COR-L47 (cell line): ENCODE results near the gene CST7.

Source experiments
- DNase-seq: peaks from one replicate; lab custom pipeline; 2025; lab: John Stamatoyannopoulos, UW

The CST7 gene

DNA sequence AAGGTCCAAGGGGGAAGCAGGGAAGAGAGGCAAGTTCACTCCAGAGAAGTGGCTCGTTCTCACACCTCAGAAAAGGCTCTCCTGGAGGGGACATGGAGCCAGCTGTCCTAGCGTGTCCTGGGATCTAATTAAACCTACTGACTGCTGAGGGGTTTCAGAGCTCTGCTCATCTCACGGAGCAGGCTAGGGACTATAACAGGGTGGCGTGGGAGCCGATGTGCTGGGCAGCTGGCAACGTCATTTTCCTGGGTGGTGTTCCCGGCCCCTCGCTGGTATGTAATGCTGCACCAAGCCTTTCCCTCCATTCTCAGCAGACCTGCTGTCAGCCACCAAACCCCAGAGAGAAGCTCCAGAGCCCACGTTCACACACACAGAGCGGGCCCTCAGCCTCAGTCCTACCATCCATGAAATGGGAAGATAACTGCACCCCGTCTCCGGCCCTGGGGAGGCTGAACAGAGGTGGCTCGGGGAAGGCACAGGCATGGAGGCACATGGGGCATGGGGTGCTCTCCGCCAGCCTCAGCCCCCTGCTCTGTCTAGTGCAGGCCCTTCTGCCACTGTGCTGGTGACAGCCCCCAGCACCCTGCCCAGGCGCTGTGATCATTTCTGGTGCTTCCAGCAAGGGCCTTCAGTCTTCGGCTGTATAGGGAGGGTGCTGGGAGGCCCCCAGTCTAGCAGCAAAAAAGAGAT is 1.9 kb downstream of the CST7 start:
- no peak for DNase-seq

DNA sequence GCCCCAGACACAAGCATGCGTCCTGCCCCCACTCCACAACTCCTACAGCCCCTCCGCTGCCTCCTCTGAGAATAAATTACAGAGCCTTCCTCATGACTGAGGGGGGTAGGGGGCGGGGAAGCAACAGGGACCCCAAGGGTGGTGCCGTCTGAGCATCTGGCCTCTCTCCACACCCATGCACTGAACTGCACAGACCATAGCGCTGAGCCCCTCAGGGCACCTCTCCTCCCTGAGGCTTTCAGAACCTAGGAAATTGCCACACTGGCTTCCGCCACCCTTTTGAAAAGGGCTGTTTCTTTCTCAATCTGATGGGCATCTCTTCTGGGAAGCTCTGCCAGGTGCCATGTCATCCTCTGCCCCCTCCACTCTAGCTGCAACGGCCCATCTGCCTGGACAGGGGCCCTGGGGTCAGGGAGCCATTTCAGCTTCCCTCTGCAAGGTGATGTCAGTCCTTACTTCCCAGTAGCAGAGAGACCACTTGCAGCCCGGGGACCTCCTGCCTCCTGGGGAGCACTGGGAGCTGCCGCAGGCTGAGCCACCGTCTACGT is 2.5 kb downstream of the CST7 start:
- DNase-seq, result no peak

- DNase-seq, result no peak
These were observed 3.5 kb downstream of the CST7 start for GRCh38 chr20:24952376-24953208.

- DNase-seq, result no peak
These were observed 4.1 kb downstream of the CST7 start for GRCh38 chr20:24953209-24953575.

DNA sequence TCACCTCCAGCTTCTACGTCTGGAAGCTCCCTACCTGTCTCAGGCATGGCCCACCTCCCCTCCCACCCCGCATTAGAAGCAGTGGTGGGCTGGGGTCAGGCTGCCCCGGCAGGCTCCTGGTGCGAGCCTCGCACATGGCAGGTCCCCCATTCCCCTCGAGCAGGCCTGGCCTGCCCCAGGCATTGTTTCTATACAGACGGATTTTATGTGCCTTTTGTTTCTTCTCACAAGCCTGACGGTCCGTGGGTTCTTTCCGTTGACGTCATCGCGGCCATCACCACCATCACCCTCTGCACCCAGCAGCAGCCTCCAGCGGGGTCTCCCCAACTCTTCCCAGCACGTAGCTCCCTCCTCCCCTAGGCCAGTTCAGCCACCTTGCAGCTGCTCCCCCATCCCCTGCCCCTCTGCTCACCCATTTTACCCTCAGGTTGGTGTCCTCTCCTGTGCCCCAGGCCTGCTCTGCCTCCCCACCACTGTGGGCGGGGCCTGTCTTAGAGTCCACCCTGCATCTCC is 4.6 kb downstream of the CST7 start:
- DNase-seq, result no peak

DNA sequence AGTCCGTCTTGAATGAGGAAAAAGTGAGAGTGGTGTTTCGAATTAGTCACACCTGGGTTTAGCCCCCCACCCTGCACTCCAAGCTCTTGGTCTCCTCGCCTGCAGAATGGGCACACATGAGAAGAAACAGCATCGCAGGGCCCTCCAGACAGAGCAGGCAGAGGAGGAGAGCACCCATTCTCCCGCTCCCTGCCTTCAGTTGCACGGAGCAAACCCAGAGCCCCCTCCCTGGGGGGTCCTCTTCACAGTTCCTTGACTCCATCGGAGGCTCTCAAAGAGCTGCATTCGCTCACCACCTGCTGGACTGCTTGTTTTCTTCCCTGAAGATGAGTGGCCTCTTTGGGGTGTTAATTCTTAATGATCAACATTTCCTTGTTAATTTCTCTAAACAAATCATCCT is 5.1 kb downstream of the CST7 start:
- no peak for DNase-seq

DNA sequence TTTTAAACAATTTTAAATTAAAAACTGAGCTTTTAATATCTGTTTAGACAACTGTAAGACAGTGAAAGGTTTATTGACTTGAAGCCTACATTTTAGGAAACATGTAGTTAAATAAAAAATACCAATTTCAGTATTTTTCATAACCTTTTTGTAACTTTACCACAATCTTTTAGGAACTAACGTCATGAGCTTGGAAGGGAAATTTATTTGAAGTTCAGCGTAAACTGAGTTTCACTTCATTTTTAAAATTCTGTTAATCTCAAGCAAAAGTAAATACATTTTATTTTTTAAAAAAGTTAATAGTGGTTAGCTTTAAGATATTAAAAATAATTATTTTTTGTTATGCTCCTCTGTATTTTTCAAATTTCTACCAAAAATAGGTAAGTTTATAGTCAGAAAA is 5.5 kb downstream of the CST7 start:
- DNase-seq, result no peak

DNA sequence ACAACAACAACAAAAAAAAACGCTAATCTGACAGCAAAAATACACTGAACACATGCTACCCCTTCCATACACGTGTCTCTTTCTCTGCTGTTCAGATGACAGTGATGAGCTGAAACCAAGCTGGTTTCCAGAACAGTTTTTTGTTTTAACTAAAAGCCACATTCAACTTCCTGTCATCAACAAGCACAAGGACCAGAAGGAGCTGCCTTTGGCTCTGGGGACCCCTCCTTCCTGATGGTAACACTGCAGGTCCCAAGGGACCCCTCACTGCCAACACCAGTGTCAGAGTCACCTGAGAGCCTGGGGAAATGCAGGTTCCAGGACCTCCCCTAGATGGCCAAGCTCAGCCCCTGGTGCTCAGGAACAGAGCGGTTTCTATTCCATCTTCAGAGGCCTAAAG is 6.0 kb downstream of the CST7 start:
- DNase-seq, result no peak

GRCh38 chr20:24956001-24956841 is 7.2 kb downstream of the CST7 start:
- DNase-seq, result no peak

DNA sequence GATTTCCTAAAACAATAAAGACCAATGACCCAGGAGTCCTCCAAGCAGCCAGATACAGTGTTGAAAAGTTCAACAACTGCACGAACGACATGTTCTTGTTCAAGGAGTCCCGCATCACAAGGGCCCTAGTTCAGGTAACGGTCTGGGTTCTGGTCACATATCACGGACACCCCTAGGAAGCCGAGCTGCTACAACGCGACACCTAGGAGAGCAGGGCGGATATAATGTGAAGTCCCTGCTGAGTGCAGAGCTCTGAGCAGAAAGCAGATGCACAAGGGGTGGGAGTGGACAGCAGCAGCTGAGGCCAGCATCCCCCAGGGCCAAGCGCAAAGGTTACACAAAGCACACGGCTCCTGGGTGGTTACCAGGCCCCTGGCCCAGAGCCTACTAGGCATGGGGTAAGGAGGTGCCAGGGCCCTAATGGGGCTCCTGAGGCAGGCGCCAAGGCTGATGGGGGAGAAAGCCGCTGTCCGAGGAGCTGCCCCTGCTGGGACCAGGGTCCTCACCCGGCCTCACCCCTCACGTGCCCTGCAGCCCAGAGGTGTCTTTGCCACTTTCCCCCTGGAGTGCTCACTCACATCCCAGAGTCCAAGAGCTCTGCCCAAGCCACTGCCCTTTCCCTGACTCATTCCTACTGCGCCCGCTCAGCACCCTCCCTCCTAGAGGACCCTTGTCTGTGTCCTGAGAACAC is 8.4 kb downstream of the CST7 start:
- no peak for DNase-seq

- DNase-seq, result no peak
These were observed 9.7 kb downstream of the CST7 start for GRCh38 chr20:24958506-24959385.

DNA sequence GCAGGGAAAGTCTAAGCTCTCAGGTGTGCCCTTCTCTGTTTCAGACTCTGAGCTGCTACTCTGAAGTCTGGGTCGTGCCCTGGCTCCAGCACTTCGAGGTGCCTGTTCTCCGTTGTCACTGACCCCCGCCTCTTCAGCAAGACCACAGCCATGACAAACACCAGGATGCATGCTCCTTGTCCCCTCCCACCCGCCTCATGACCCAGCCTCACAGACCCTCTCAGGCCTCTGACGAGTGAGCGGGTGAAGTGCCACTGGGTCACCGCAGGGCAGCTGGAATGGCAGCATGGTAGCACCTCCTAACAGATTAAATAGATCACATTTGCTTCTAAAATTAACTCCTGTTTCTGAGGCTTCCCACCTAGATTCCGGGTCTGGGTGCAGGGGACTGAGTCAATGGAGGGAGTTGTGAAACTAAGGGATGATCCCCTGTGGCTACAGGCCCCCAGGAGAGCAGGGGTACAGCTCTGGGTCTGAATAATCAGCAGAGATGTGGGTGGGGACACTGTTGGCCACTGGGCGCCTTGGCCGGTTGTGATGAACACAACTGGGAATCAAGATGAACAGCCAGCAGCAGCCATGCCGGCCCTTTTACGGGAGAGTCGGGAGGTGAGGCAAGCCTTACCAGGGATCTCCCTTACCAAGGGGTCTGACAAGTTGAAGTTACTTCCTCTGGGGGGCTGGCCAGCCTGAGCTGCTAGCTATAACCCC is 10.7 kb downstream of the CST7 start:
- DNase-seq, result no peak

DNA sequence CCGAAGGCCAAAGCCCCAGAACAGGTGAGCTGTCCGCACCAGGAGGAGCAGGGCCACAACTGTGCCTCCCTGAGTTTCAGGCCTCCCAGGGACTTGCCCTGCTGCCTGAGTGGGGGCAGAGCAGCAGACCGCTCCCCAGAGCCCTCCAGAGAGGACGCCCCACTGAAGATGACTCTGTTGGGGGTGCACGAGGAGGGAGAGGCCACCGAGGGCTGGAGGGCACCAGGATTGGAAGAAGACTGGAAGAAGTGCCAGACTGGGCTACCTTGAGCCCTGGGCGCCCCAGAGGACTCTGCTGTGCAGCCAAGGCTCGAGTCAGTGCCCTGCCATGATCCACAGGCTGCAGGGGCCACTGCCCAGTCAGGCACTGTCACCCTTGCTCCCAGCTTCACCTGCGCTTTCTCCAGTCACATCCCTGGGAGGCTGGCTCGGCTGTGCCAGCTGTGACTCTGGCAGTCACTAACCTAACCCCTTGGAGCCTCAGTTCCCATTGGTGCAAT is 11.3 kb downstream of the CST7 start:
- DNase-seq, result no peak

- DNase-seq, result no peak
These were observed 11.8 kb downstream of the CST7 start for GRCh38 chr20:24960861-24961260.

- no peak for DNase-seq
These were observed 12.5 kb downstream of the CST7 start for GRCh38 chr20:24961384-24962181.

GRCh38 chr20:24962182-24962492 is 13.1 kb downstream of the CST7 start:
- no peak for DNase-seq

GRCh38 chr20:24962510-24962909 is 13.4 kb downstream of the CST7 start:
- no peak for DNase-seq

DNA sequence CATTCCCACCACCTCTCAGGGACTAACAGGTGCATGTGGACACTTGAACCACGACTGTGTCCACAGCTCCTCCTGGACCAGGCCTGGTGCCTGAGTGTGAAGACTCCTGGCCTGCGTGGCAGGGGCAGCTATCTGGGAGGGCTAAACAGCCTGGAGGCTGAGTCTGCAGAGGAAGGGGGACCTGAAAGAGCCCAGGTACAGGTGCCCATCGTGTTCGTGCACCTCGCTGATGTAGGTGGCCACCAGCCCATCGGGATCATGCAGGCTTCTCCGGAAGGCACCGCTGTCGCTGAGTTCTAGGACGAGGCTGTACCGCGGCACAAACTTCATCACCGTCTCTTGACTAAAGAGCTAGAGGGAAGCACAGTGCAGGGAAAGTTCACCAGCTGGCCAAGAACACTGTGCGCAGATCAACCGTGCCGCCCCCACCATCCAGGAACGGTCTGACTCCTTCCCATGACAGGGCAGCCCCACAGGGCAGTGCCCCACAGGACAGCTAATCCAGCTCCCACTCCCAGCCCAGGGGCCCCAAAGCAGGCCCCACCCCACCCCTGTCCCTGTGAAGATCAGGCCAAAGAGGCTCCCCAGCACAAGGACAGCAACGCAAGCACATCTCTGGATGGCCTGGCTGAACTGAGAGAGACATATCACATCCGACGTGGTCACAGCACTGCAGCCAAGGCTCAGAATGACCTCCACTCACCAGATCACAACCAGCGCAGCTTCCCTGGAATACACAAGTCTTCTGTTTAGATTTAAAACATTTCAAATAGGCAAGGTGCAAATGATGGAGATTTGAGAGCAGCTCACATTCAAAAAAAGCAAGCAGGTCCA is 14.8 kb downstream of the CST7 start:
- no peak for DNase-seq
